NOMO-1 (cell line): ENCODE results near the gene JMJD1C.
A peak's percentile ranks its signal among the peaks of the same experiment; 100 is the strongest.
"Not testable (repeated sequence)": the region's sequence is repeated elsewhere in the genome, so short reads cannot be mapped to it uniquely, and the experiment has no call there.

Experiments used
- DNase-seq, 2 experiments: peaks; one replicate each; lab custom pipeline; 2025; ENCODE audit not compliant: unreplicated experiment in 2 of 2; lab: John Stamatoyannopoulos, UW

The JMJD1C gene

GRCh38 chr10:63412304-63412703 lies 53.5 kb downstream of the JMJD1C start:
- DNase-seq: no peak

GRCh38 chr10:63410633-63411032 lies 55.1 kb downstream of the JMJD1C start:
- DNase-seq: no peak

- DNase-seq: peak in 1 of 2 experiments; percentile 72
These were observed 56.2 kb downstream of the JMJD1C start for GRCh38 chr10:63409465-63410027.

- no peak for DNase-seq
These were observed 58.6 kb downstream of the JMJD1C start for GRCh38 chr10:63407136-63407662.

GRCh38 chr10:63396133-63396761 lies 69.5 kb downstream of the JMJD1C start:
- DNase-seq: peak in 1 of 2 experiments; percentile 49

- no peak for DNase-seq
These were observed 72.7 kb downstream of the JMJD1C start for GRCh38 chr10:63393050-63393449.

GRCh38 chr10:63392224-63392623 lies 73.6 kb downstream of the JMJD1C start:
- no peak for DNase-seq

GRCh38 chr10:63391812-63392211 lies 74.0 kb downstream of the JMJD1C start:
- DNase-seq: peak; percentile 82 to 89

- DNase-seq: no peak
These were observed 75.3 kb downstream of the JMJD1C start for GRCh38 chr10:63390521-63390920.

- peak in 1 of 2 experiments; percentile 67 for DNase-seq
These were observed 77.3 kb downstream of the JMJD1C start for GRCh38 chr10:63388421-63389031.

GRCh38 chr10:63385254-63385653 lies 80.5 kb downstream of the JMJD1C start:
- DNase-seq: no peak

GRCh38 chr10:63384675-63385074 lies 81.1 kb downstream of the JMJD1C start:
- DNase-seq: no peak

GRCh38 chr10:63384001-63384400 lies 81.8 kb downstream of the JMJD1C start:
- DNase-seq: no peak

GRCh38 chr10:63383141-63383540 lies 82.6 kb downstream of the JMJD1C start:
- no peak for DNase-seq

GRCh38 chr10:63382066-63382465 lies 83.7 kb downstream of the JMJD1C start:
- no peak for DNase-seq

- DNase-seq: not testable (repeated sequence)
These were observed 88.5 kb downstream of the JMJD1C start for GRCh38 chr10:63377305-63377661.

GRCh38 chr10:63376560-63377304 lies 89.0 kb downstream of the JMJD1C start:
- DNase-seq: peak; percentile 83 to 94

GRCh38 chr10:63375859-63376258 lies 89.9 kb downstream of the JMJD1C start:
- DNase-seq: no peak

GRCh38 chr10:63375458-63375857 lies 90.3 kb downstream of the JMJD1C start:
- DNase-seq: no peak

- no peak for DNase-seq
These were observed 90.8 kb downstream of the JMJD1C start for GRCh38 chr10:63374991-63375390.

- DNase-seq: no peak
These were observed 92.6 kb downstream of the JMJD1C start for GRCh38 chr10:63373176-63373575.
